Liver (tissue), 3 donors: ENCODE data around the gene CNPY3.

ENCODE experiments used
- ATF3 ChIP-seq: IDR thresholded peaks from 2 replicates; pipeline ENCODE4 v1.6.1; 2016; ENCODE audit warnings: antibody characterized with exemption
- EGR1 ChIP-seq, 2 donors: IDR thresholded peaks; 2 replicates each; pipeline ENCODE4 v1.6.1; 2016 to 2018; ENCODE audit warnings: antibody characterized with exemption in 2 of 2, low read depth in 2 of 2
- RAD21 ChIP-seq, 2 donors: IDR thresholded peaks; 2 replicates each; pipeline ENCODE4 v1.6.1; 2016; ENCODE audit warnings: antibody characterized with exemption in 2 of 2, mild to moderate bottlenecking in 2 of 2
- YY1 ChIP-seq: IDR thresholded peaks from 2 replicates; pipeline ENCODE4 v1.6.1; 2016; ENCODE audit warnings: antibody characterized with exemption, mild to moderate bottlenecking
- TF ChIP-seq, protein P1 (sequence below): fragments of 150-350 bp; IDR thresholded peaks from 2 replicates; pipeline ENCODE4 v1.5.1; 2017; ENCODE audit warnings: improper control_type of control experiment, low read depth, low read length; ENCODE audit not compliant: missing input control
- TF ChIP-seq, protein P2 (sequence below): IDR thresholded peaks from 2 replicates; pipeline ENCODE4 v1.6.1; 2016; ENCODE audit warnings: antibody characterized with exemption, mild to moderate bottlenecking
- donor health status: healthy.
- donor health status: healthy.

- TF ChIP-seq, protein P1, sequence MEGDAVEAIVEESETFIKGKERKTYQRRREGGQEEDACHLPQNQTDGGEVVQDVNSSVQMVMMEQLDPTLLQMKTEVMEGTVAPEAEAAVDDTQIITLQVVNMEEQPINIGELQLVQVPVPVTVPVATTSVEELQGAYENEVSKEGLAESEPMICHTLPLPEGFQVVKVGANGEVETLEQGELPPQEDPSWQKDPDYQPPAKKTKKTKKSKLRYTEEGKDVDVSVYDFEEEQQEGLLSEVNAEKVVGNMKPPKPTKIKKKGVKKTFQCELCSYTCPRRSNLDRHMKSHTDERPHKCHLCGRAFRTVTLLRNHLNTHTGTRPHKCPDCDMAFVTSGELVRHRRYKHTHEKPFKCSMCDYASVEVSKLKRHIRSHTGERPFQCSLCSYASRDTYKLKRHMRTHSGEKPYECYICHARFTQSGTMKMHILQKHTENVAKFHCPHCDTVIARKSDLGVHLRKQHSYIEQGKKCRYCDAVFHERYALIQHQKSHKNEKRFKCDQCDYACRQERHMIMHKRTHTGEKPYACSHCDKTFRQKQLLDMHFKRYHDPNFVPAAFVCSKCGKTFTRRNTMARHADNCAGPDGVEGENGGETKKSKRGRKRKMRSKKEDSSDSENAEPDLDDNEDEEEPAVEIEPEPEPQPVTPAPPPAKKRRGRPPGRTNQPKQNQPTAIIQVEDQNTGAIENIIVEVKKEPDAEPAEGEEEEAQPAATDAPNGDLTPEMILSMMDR, result no peak
- no peak for TF ChIP-seq ATF3
- TF ChIP-seq, protein P2, sequence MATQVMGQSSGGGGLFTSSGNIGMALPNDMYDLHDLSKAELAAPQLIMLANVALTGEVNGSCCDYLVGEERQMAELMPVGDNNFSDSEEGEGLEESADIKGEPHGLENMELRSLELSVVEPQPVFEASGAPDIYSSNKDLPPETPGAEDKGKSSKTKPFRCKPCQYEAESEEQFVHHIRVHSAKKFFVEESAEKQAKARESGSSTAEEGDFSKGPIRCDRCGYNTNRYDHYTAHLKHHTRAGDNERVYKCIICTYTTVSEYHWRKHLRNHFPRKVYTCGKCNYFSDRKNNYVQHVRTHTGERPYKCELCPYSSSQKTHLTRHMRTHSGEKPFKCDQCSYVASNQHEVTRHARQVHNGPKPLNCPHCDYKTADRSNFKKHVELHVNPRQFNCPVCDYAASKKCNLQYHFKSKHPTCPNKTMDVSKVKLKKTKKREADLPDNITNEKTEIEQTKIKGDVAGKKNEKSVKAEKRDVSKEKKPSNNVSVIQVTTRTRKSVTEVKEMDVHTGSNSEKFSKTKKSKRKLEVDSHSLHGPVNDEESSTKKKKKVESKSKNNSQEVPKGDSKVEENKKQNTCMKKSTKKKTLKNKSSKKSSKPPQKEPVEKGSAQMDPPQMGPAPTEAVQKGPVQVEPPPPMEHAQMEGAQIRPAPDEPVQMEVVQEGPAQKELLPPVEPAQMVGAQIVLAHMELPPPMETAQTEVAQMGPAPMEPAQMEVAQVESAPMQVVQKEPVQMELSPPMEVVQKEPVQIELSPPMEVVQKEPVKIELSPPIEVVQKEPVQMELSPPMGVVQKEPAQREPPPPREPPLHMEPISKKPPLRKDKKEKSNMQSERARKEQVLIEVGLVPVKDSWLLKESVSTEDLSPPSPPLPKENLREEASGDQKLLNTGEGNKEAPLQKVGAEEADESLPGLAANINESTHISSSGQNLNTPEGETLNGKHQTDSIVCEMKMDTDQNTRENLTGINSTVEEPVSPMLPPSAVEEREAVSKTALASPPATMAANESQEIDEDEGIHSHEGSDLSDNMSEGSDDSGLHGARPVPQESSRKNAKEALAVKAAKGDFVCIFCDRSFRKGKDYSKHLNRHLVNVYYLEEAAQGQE, result no peak
- no peak for TF ChIP-seq RAD21 (IDR thresholded peaks at IDR 0.05)
- TF ChIP-seq YY1, result no peak
- no peak for TF ChIP-seq EGR1 (IDR thresholded peaks at IDR 0.05; ENCODE audit: low read depth in 2 of 2)
Measured at GRCh38 chr6:42914546-42914945, 14.7 kb upstream of the CNPY3 start.
